ENCODE results near the gene CLEC7A. TPM values are rescaled to one million over a fixed set of nuclear protein-coding genes. Genes with fewer than 3 reads are reported as not detected.

CLEC7A gene
- total and polyA plus RNA-seq, 7 experiments from 2014 or later = 1.5 to 121 (median 7.2) TPM; not detected in 3

- no peaks in the 10 kb centered on the region for H3K4me1 ChIP-seq (ENCODE audit: control insufficient read depth in 2 of 2, insufficient read depth in 2 of 2, low read length in 2 of 2)
- H3K27ac ChIP-seq (ENCODE audit: low read depth, low read length) = no peak overlapping the region
- no peaks in the 10 kb centered on the region for H3K36me3 Mint-ChIP-seq
- H3K4me3 ChIP-seq (ENCODE audit: low read length) = no peak overlapping the region
- H3K27me3 ChIP-seq (ENCODE audit: control insufficient read depth in 2 of 2, insufficient read depth in 2 of 2, low read length in 2 of 2) = no peaks in the 10 kb centered on the region
- CTCF ChIA-PET = interaction anchor here (0.5 to 1.2 kb wide), 2 partner anchors 20 to 420 kb away, joined by 3 read pairs; no protein-coding TSS in a partner anchor
- no peaks in the 10 kb centered on the region for H3K36me3 ChIP-seq (ENCODE audit: control insufficient read depth in 2 of 3, insufficient read depth in 3 of 3, low read length in 3 of 3)
- peaks cover 12 to 45% (median 19%) of the 10 kb centered on the region in 5 donors for H3K27me3 Mint-ChIP-seq
- DNase-seq (no peak), ATAC-seq (no peak)
- POLR2A ChIA-PET = interaction anchor here (1.1 kb wide), 1 partner anchor 302 kb away, joined by 3 read pairs; no protein-coding TSS in a partner anchor
- no peak overlapping the region for H3K4me3 Mint-ChIP-seq
- no peaks in the 10 kb centered on the region for H3K9me3 ChIP-seq (ENCODE audit: control insufficient read depth in 2 of 3, low read length in 3 of 3)
- intact Hi-C loops (cut with micrococcal nuclease) = no loop called here
- H3K4me1 Mint-ChIP-seq = peaks cover 0 to 2% (median 0%) of the 10 kb centered on the region in 7 donors
- no peak overlapping the region for H3K27ac Mint-ChIP-seq
- no peaks in the 10 kb centered on the region for H3K9me3 Mint-ChIP-seq
Measured at GRCh38 chr12:10170216-10170615, 40.2 kb upstream of the CLEC7A start.

- CTCF ChIA-PET = no interaction called here
- no peak overlapping the region for H3K27ac Mint-ChIP-seq
- DNase-seq (no peak), ATAC-seq (no peak)
- no peaks in the 10 kb centered on the region for H3K36me3 Mint-ChIP-seq
- intact Hi-C loops (cut with micrococcal nuclease) = no loop called here
- H3K27me3 ChIP-seq (ENCODE audit: control insufficient read depth in 2 of 2, insufficient read depth in 2 of 2, low read length in 2 of 2) = no peaks in the 10 kb centered on the region
- H3K36me3 ChIP-seq (ENCODE audit: control insufficient read depth in 2 of 3, insufficient read depth in 3 of 3, low read length in 3 of 3) = no peaks in the 10 kb centered on the region
- H3K4me1 ChIP-seq (ENCODE audit: control insufficient read depth in 2 of 2, insufficient read depth in 2 of 2, low read length in 2 of 2) = no peaks in the 10 kb centered on the region
- POLR2A ChIA-PET = interaction anchor here (1.1 kb wide), 1 partner anchor 301 kb away, joined by 3 read pairs; no protein-coding TSS in a partner anchor
- H3K4me3 ChIP-seq (ENCODE audit: low read length) = no peak overlapping the region
- H3K9me3 ChIP-seq (ENCODE audit: control insufficient read depth in 2 of 3, low read length in 3 of 3) = no peaks in the 10 kb centered on the region
- H3K9me3 Mint-ChIP-seq = no peaks in the 10 kb centered on the region
- H3K4me1 Mint-ChIP-seq = peaks cover 0 to 2% (median 0%) of the 10 kb centered on the region in 7 donors
- no peak overlapping the region for H3K4me3 Mint-ChIP-seq
- peaks cover 4 to 37% (median 19%) of the 10 kb centered on the region in 5 donors for H3K27me3 Mint-ChIP-seq
- H3K27ac ChIP-seq (ENCODE audit: low read depth, low read length) = no peak overlapping the region
Measured at GRCh38 chr12:10169104-10169503, 39.1 kb upstream of the CLEC7A start.

- intact Hi-C loops (cut with micrococcal nuclease) = no loop called here
Measured at GRCh38 chr12:10167599-10167998, 37.6 kb upstream of the CLEC7A start.

GRCh38 chr12:10165421-10165820 lies 35.4 kb upstream of the CLEC7A start:
- ATAC-seq (no peak), DNase-seq (no peak)
- Mint-ChIP-seq H3K27me3 (peaks cover 0 to 31% (median 5%) of the 10 kb centered on the region in 5 donors), H3K4me3 (no peak overlapping the region), H3K9me3 (no peaks in the 10 kb centered on the region), H3K36me3 (no peaks in the 10 kb centered on the region), H3K4me1 (peaks cover 0 to 2% (median 0%) of the 10 kb centered on the region in 7 donors), H3K27ac (no peak overlapping the region)
- ChIA-PET POLR2A (no interaction called here), CTCF (no interaction called here)
- intact Hi-C loops (cut with micrococcal nuclease) = no loop called here
- H3K9me3 ChIP-seq (ENCODE audit: control insufficient read depth in 2 of 3, low read length in 3 of 3) = no peaks in the 10 kb centered on the region
- no peaks in the 10 kb centered on the region for H3K4me1 ChIP-seq (ENCODE audit: control insufficient read depth in 2 of 2, insufficient read depth in 2 of 2, low read length in 2 of 2)
- H3K27me3 ChIP-seq (ENCODE audit: control insufficient read depth in 2 of 2, insufficient read depth in 2 of 2, low read length in 2 of 2) = no peaks in the 10 kb centered on the region
- no peaks in the 10 kb centered on the region for H3K36me3 ChIP-seq (ENCODE audit: control insufficient read depth in 2 of 3, insufficient read depth in 3 of 3, low read length in 3 of 3)
- no peak overlapping the region for H3K27ac ChIP-seq (ENCODE audit: low read depth, low read length)
- no peak overlapping the region for H3K4me3 ChIP-seq (ENCODE audit: low read length)

More at GRCh38 chr12:10167599-10167998, 37.6 kb upstream of the CLEC7A start:
- Mint-ChIP-seq H3K27me3 (peaks cover 4 to 37% (median 13%) of the 10 kb centered on the region in 5 donors), H3K9me3 (no peaks in the 10 kb centered on the region), H3K36me3 (no peaks in the 10 kb centered on the region), H3K4me3 (no peak overlapping the region), H3K27ac (no peak overlapping the region), H3K4me1 (peaks cover 0 to 2% (median 0%) of the 10 kb centered on the region in 7 donors)
- no peaks in the 10 kb centered on the region for H3K27me3 ChIP-seq (ENCODE audit: control insufficient read depth in 2 of 2, insufficient read depth in 2 of 2, low read length in 2 of 2)
- H3K9me3 ChIP-seq (ENCODE audit: control insufficient read depth in 2 of 3, low read length in 3 of 3) = no peaks in the 10 kb centered on the region
- ChIA-PET POLR2A (no interaction called here), CTCF (no interaction called here)
- H3K4me1 ChIP-seq (ENCODE audit: control insufficient read depth in 2 of 2, insufficient read depth in 2 of 2, low read length in 2 of 2) = no peaks in the 10 kb centered on the region
- no peaks in the 10 kb centered on the region for H3K36me3 ChIP-seq (ENCODE audit: control insufficient read depth in 2 of 3, insufficient read depth in 3 of 3, low read length in 3 of 3)
- H3K27ac ChIP-seq (ENCODE audit: low read depth, low read length) = no peak overlapping the region
- H3K4me3 ChIP-seq (ENCODE audit: low read length) = no peak overlapping the region
- DNase-seq = no peak
- ATAC-seq = peak; percentile 68

- ATAC-seq (no peak), DNase-seq (no peak)
- Mint-ChIP-seq H3K4me3 (no peak overlapping the region), H3K36me3 (no peaks in the 10 kb centered on the region), H3K27me3 (peaks cover 0 to 43% (median 0%) of the 10 kb centered on the region in 5 donors), H3K27ac (peak overlapping the region in 1 of 9 donors; percentile 36), H3K4me1 (peaks cover 0 to 5% (median 0%) of the 10 kb centered on the region in 7 donors), H3K9me3 (no peaks in the 10 kb centered on the region)
- Histone ChIP-seq H3K4me3 (ENCODE audit: low read length) (no peak overlapping the region), H3K27me3 (ENCODE audit: control insufficient read depth in 2 of 2, insufficient read depth in 2 of 2, low read length in 2 of 2) (no peaks in the 10 kb centered on the region), H3K36me3 (ENCODE audit: control insufficient read depth in 2 of 3, insufficient read depth in 3 of 3, low read length in 3 of 3) (no peaks in the 10 kb centered on the region), H3K4me1 (ENCODE audit: control insufficient read depth in 2 of 2, insufficient read depth in 2 of 2, low read length in 2 of 2) (no peaks in the 10 kb centered on the region), H3K27ac (ENCODE audit: low read depth, low read length) (no peak overlapping the region), H3K9me3 (ENCODE audit: control insufficient read depth in 2 of 3, low read length in 3 of 3) (no peaks in the 10 kb centered on the region)
- intact Hi-C loops (cut with micrococcal nuclease) = no loop called here
- ChIA-PET CTCF (no interaction called here), POLR2A (no interaction called here)
Measured at GRCh38 chr12:10163084-10163483, 33.1 kb upstream of the CLEC7A start.

GRCh38 chr12:10160617-10161385 lies 30.8 kb upstream of the CLEC7A start:
- H3K36me3 ChIP-seq (ENCODE audit: control insufficient read depth in 2 of 3, insufficient read depth in 3 of 3, low read length in 3 of 3) = no peaks in the 10 kb centered on the region
- CTCF ChIA-PET = interaction anchor here (0.7 kb wide), 1 partner anchor 33 kb away, joined by 3 read pairs; no protein-coding TSS in a partner anchor
- peaks cover 0 to 51% (median 0%) of the 10 kb centered on the region in 5 donors for H3K27me3 Mint-ChIP-seq
- no peaks in the 10 kb centered on the region for H3K9me3 ChIP-seq (ENCODE audit: control insufficient read depth in 2 of 3, low read length in 3 of 3)
- no peak overlapping the region for H3K27ac ChIP-seq (ENCODE audit: low read depth, low read length)
- intact Hi-C loops (cut with micrococcal nuclease) = no loop called here
- no peak for ATAC-seq
- no peaks in the 10 kb centered on the region for H3K27me3 ChIP-seq (ENCODE audit: control insufficient read depth in 2 of 2, insufficient read depth in 2 of 2, low read length in 2 of 2)
- H3K4me3 Mint-ChIP-seq = no peak overlapping the region
- POLR2A ChIA-PET = no interaction called here
- H3K9me3 Mint-ChIP-seq = no peaks in the 10 kb centered on the region
- H3K36me3 Mint-ChIP-seq = no peaks in the 10 kb centered on the region
- no peak for DNase-seq
- peaks cover 0 to 3% (median 0%) of the 10 kb centered on the region in 7 donors for H3K4me1 Mint-ChIP-seq
- no peaks in the 10 kb centered on the region for H3K4me1 ChIP-seq (ENCODE audit: control insufficient read depth in 2 of 2, insufficient read depth in 2 of 2, low read length in 2 of 2)
- H3K27ac Mint-ChIP-seq = no peak overlapping the region
- no peak overlapping the region for H3K4me3 ChIP-seq (ENCODE audit: low read length)

GRCh38 chr12:10159280-10159679 lies 29.3 kb upstream of the CLEC7A start:
- ATAC-seq (no peak), DNase-seq (no peak)
- Mint-ChIP-seq H3K9me3 (no peaks in the 10 kb centered on the region), H3K36me3 (no peaks in the 10 kb centered on the region), H3K4me1 (peaks cover 0 to 3% (median 0%) of the 10 kb centered on the region in 7 donors), H3K27me3 (peaks cover 0 to 61% (median 0%) of the 10 kb centered on the region in 5 donors), H3K27ac (no peak overlapping the region), H3K4me3 (no peak overlapping the region)
- POLR2A ChIA-PET = no interaction called here
- intact Hi-C loops (cut with micrococcal nuclease) = no loop called here
- Histone ChIP-seq H3K4me3 (ENCODE audit: low read length) (no peak overlapping the region), H3K4me1 (ENCODE audit: control insufficient read depth in 2 of 2, insufficient read depth in 2 of 2, low read length in 2 of 2) (no peaks in the 10 kb centered on the region), H3K9me3 (ENCODE audit: control insufficient read depth in 2 of 3, low read length in 3 of 3) (no peaks in the 10 kb centered on the region), H3K27me3 (ENCODE audit: control insufficient read depth in 2 of 2, insufficient read depth in 2 of 2, low read length in 2 of 2) (no peaks in the 10 kb centered on the region), H3K27ac (ENCODE audit: low read depth, low read length) (no peak overlapping the region), H3K36me3 (ENCODE audit: control insufficient read depth in 2 of 3, insufficient read depth in 3 of 3, low read length in 3 of 3) (no peaks in the 10 kb centered on the region)
- CTCF ChIA-PET = no interaction called here
